ENCODE results near the gene BMPER.

BMPER gene

DNA sequence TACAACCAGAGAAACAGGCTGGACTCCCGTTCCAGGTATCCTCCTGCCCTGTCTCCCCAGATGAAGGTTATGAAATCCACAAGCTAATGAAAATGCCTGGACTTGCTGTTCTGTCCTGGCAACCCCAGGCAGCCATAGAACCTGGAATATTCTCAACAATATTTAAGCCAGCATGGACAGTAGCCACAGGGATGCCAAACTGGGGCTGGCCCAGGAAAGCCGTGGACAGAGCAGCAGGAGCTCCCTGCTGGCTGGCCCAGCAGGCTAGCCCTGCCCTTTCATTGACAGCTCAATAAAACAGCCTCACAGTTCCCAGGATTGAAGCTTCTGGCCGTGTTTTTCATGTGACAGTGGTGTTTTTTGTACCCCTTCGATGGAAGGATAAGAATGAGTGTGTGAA, 230.6 kb downstream of the BMPER start:
- H3K4me3 ChIP-seq (ENCODE audit: low read length), result no peak overlapping the region
- TF ChIP-seq, protein P1, sequence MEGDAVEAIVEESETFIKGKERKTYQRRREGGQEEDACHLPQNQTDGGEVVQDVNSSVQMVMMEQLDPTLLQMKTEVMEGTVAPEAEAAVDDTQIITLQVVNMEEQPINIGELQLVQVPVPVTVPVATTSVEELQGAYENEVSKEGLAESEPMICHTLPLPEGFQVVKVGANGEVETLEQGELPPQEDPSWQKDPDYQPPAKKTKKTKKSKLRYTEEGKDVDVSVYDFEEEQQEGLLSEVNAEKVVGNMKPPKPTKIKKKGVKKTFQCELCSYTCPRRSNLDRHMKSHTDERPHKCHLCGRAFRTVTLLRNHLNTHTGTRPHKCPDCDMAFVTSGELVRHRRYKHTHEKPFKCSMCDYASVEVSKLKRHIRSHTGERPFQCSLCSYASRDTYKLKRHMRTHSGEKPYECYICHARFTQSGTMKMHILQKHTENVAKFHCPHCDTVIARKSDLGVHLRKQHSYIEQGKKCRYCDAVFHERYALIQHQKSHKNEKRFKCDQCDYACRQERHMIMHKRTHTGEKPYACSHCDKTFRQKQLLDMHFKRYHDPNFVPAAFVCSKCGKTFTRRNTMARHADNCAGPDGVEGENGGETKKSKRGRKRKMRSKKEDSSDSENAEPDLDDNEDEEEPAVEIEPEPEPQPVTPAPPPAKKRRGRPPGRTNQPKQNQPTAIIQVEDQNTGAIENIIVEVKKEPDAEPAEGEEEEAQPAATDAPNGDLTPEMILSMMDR (conservative IDR thresholded peaks at IDR 0.05; ENCODE audit: low read depth, low read length), result no peak
- no peak for DNase-seq (ENCODE audit: low read depth)

DNA sequence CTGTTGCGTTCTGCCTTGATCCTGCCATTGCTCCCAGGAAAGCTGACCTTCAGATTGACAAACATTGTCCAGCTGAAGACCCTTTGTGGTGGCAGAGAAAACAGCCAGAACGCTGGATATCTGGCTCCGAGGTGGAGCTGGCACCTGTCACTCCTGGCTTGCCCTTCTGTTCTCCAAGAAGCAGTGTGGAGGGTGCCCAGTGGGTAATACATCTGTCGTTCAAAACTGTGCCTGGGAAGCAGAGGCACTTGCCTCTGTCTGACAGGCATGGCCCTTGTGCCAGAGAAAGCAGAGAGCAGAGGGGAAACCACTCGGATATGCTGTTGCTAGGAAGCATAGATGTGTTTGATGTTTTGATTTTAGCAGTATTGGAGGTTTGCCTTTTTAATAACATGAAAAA, 231.4 kb downstream of the BMPER start:
- no peak for DNase-seq (ENCODE audit: low read depth)
- TF ChIP-seq, protein P1 (conservative IDR thresholded peaks at IDR 0.05; ENCODE audit: low read depth, low read length), result no peak
- no peak overlapping the region for H3K4me3 ChIP-seq (ENCODE audit: low read length)

DNA sequence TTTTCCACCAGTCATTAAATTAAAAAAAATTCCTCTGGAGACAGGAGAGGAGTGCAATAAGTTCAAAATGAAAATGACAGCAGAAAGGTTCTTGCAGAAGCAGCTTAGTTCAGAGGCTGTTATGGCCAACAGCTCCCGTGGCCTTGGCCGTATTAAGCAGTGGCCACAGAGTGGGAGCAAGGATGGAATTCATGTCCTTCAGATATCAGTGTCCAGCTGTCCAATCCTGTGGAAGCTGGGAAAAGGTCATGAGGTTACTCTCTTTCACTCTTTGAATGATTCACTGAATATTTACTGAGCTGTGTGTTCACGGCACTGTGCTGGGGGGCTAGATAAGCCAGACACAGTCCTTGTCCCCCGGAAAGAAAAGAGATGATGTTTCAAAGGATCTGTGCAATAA, 231.8 kb downstream of the BMPER start:
- DNase-seq (ENCODE audit: low read depth), result no peak
- TF ChIP-seq, protein P1 (conservative IDR thresholded peaks at IDR 0.05; ENCODE audit: low read depth, low read length), result no peak
- H3K4me3 ChIP-seq (ENCODE audit: low read length), result no peak overlapping the region

DNA sequence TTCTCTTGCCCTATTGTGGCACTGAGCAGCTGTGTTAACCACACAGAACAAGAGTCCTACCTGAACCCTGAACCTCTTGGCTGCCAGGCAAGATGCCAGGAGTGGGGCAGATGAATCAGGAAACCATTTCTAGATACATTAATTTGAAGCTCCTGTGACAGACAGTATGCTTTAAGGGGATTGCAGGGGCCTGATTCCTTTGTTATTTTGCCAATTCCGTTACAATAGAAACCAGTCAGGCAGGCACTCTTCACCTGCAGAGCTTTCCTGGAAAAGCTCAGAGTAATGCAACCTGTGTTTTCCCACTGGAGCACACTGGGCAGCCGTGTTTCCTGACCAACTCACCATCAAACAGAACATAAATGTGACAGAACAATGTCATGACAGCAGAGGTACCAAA, 233.1 kb downstream of the BMPER start:
- DNase-seq (ENCODE audit: low read depth), result no peak
- TF ChIP-seq, protein P1 (conservative IDR thresholded peaks at IDR 0.05; ENCODE audit: low read depth, low read length), result no peak
- no peak overlapping the region for H3K4me3 ChIP-seq (ENCODE audit: low read length)

DNA sequence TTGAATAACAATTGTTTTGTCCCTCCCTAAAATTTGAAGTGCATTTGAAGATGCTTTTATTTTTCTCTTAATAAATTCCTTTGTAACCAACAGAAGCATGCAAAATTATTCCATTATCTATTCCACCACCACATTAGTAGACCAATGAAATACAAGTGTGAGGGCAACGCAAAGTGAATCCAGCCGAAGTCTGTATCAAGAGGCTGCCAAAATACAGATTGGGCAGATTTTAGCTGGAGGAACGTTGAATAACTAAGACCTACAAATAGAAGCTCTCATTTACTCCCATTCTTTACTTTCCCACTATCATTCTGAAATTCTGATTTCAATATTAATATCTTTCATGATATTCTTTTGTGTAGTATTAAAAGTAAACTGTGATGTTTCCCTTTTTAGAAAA, 233.7 kb downstream of the BMPER start:
- TF ChIP-seq, protein P1 (conservative IDR thresholded peaks at IDR 0.05; ENCODE audit: low read depth, low read length), result no peak
- no peak overlapping the region for H3K4me3 ChIP-seq (ENCODE audit: low read length)

DNA sequence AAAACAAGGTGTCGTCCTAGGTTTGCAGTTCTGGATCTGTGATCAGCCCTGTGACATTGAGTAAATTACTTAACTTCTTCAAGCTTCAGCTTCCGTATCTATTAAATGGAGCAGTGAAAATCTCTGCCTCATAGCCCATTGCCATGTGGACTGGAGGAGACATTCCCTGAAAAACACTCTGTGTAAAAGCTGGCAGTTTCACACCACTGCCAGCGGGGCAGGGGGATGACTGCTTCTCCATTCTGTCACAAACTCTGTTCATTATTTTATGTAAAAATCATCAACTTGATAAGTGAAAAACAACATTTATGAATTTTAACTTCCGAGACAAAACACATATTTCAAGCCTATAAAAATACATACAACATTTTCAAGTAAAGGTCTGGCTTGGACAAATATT, 234.7 kb downstream of the BMPER start:
- TF ChIP-seq, protein P1 (conservative IDR thresholded peaks at IDR 0.05; ENCODE audit: low read depth, low read length), result no peak
- DNase-seq (ENCODE audit: low read depth), result no peak
- no peak overlapping the region for H3K4me3 ChIP-seq (ENCODE audit: low read length)

More for the DNA sequence above, 233.7 kb downstream of the BMPER start:
- no peak for DNase-seq (ENCODE audit: low read depth)

DNA sequence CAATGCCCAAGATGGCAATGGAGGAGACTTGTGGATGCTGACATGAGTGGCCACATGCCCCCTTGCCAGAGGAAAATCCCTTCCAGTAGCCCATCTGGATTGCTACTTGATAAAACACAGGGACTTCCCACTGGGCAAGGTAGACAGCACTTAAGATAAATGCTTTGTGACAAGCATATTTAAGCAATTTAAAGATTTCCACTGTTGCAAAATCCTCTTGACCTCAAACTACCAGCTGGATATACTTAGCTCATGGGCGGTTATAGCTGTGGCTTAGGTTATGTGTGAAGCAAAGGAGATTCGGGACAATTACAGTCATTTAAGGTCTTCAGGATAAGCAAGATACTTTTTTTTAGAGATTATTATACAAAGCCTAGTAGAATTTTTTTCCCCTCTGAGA, 238.1 kb downstream of the BMPER start:
- peak; percentile 43 for DNase-seq (ENCODE audit: low read depth)
- H3K4me3 ChIP-seq (ENCODE audit: low read length), result no peak overlapping the region
- TF ChIP-seq, protein P1 (conservative IDR thresholded peaks at IDR 0.05; ENCODE audit: low read depth, low read length), result no peak

All from retinal pigment epithelial cell (primary cell).